SJCRH30 (cell line): ENCODE data around the gene UBR3. TPM values are rescaled to one million over a fixed set of nuclear protein-coding genes. Genes with fewer than 3 reads are reported as not detected.

Experiments
- DNase-seq, 2 experiments: peaks; one replicate each; pipeline ENCODE4 v3.0.0-alpha.2; 2015 to 2020
- H3K27ac ChIP-seq: fragments of 250-450 bp; sonication (Bioruptor Pico); 2 replicates; pipeline ENCODE4 v1.5.1; 2020; ENCODE audit warnings: mild to moderate bottlenecking, moderate library complexity
- H3K27me3 ChIP-seq: fragments of 250-450 bp; sonication (Bioruptor Pico); 2 replicates; pipeline ENCODE4 v1.5.1; 2020; ENCODE audit warnings: mild to moderate bottlenecking, moderate library complexity
- H3K36me3 ChIP-seq: fragments of 250-450 bp; sonication (Bioruptor Pico); 2 replicates; pipeline ENCODE4 v1.5.1; 2020; ENCODE audit warnings: mild to moderate bottlenecking, moderate library complexity
- H3K4me1 ChIP-seq: fragments of 250-450 bp; sonication (Bioruptor Pico); 2 replicates; pipeline ENCODE4 v1.5.1; 2020; ENCODE audit warnings: mild to moderate bottlenecking, moderate library complexity
- H3K4me3 ChIP-seq: fragments of 250-450 bp; sonication (Bioruptor Pico); 2 replicates; pipeline ENCODE4 v1.5.1; 2020; ENCODE audit warnings: mild to moderate bottlenecking, moderate library complexity
- H3K9me3 ChIP-seq: fragments of 250-450 bp; sonication (Bioruptor Pico); replicated peaks from 2 replicates; pipeline ENCODE4 v1.5.1; 2020; ENCODE audit warnings: mild to moderate bottlenecking, moderate library complexity
- total RNA-seq: library from RNA; depleted of rRNA; stranded (reverse); fragments of >200 nt; shearing (Covaris generic); gene quantifications from 2 replicates; pipeline ENCODE4 v1.2.3, GENCODE V29; 2014

Gene UBR3
- total RNA-seq, 1 experiment from 2014 or later = 31.4 TPM

- no peaks in the 10 kb centered on the region for H3K27me3 ChIP-seq
- H3K36me3 ChIP-seq = peaks cover 8% of the 10 kb centered on the region
- H3K4me3 ChIP-seq = no peak overlapping the region
- H3K27ac ChIP-seq = no peak overlapping the region
- no peaks in the 10 kb centered on the region for H3K9me3 ChIP-seq
- DNase-seq = no peak
- no peaks in the 10 kb centered on the region for H3K4me1 ChIP-seq
Observed at GRCh38 chr2:170030040-170030439, 202.8 kb downstream of the UBR3 start.

DNA sequence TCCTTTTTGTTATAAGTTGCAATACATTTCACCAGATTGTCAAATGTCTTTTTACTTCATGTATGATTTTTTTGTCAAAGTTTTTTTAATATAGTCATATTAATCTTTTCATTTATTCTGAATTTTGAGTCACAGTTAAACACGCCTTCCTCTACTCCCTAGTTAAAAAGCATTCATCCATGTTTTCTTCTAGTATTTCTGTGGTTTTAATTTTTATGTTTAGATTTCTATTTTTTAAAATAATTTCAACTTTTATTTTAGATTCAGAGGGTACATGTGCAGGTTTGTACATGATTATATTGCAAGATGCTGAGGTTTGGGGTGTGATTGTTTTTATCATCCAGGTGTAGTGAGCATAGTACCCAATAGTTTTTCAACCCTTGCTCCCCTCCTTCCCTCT, 204.0 kb downstream of the UBR3 start:
- no peaks in the 10 kb centered on the region for H3K27me3 ChIP-seq
- H3K27ac ChIP-seq = no peak overlapping the region
- no peaks in the 10 kb centered on the region for H3K9me3 ChIP-seq
- H3K4me3 ChIP-seq = no peak overlapping the region
- no peaks in the 10 kb centered on the region for H3K4me1 ChIP-seq
- DNase-seq = no peak
- peaks cover 8% of the 10 kb centered on the region for H3K36me3 ChIP-seq

DNA sequence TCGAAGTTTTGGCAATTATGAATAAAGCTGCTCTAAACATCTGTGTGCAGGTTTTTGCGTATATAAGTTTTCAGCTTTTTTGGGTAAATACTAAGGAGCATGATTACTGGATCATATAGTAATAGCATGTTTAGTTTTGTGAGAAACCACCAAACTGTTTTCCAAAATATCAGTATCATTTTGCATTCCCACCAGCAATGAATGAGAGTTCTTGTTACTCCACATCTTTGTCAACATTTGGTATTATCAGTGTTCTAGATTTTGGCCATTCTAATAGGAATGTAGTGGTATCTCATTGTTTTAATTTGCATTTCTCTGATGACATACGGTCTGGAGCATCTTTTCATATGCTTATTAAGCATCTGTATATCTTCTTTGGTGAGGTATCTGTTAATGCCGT, 207.3 kb downstream of the UBR3 start:
- Histone ChIP-seq H3K27ac (no peak overlapping the region), H3K27me3 (no peaks in the 10 kb centered on the region), H3K4me1 (no peaks in the 10 kb centered on the region), H3K9me3 (no peaks in the 10 kb centered on the region), H3K4me3 (no peak overlapping the region), H3K36me3 (peaks cover 6% of the 10 kb centered on the region)
- DNase-seq = no peak

GRCh38 chr2:170038734-170039133, 211.5 kb downstream of the UBR3 start:
- Histone ChIP-seq H3K27me3 (no peaks in the 10 kb centered on the region), H3K4me1 (no peaks in the 10 kb centered on the region), H3K36me3 (0 out of 2 replicates have a peak, but pooled peaks cover 10% of the 10 kb centered on the region), H3K27ac (no peak overlapping the region), H3K9me3 (no peaks in the 10 kb centered on the region), H3K4me3 (no peak overlapping the region)
- DNase-seq = no peak

DNA sequence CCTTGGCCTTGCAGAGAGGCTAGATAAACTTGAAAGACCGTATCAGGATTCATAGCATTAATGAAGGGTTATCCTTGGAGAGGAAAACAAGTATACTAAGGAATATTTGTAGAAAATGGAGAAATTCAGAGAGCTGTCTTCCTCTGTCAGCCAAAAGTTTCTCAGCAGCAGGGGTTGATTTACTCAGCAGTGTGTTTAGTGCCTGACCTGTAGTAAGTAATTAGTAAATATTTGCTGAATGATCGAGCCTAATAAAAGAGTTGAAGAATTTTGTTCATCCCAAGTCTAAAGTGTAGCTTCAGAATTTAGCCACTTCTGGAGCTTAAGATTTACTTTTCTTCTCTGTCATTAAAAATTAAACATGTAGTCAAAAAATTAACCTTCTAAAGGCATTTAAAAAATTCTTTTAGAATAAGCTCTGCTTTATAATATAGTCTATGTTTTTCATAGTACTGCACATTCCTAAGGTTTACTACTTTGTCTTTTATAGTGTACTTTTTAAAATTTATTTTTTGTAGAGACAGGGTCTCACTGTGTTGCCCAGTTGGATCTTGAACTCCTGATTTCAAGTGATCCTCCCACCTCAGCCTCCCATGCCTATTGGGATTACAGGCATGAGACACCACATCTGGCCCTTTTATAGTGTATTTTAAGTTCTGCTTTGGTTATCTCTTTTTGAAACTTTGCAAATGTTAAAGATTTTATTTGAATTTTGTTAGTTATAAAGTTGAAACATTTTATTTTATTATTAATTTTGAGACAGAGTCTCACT, 212.3 kb downstream of the UBR3 start:
- H3K36me3 ChIP-seq = 0 out of 2 replicates have a peak, but pooled peaks cover 10% of the 10 kb centered on the region
- H3K4me3 ChIP-seq = no peak overlapping the region
- no peaks in the 10 kb centered on the region for H3K9me3 ChIP-seq
- H3K27ac ChIP-seq = no peak overlapping the region
- H3K27me3 ChIP-seq = no peaks in the 10 kb centered on the region
- H3K4me1 ChIP-seq = no peaks in the 10 kb centered on the region
- no peak for DNase-seq

DNA sequence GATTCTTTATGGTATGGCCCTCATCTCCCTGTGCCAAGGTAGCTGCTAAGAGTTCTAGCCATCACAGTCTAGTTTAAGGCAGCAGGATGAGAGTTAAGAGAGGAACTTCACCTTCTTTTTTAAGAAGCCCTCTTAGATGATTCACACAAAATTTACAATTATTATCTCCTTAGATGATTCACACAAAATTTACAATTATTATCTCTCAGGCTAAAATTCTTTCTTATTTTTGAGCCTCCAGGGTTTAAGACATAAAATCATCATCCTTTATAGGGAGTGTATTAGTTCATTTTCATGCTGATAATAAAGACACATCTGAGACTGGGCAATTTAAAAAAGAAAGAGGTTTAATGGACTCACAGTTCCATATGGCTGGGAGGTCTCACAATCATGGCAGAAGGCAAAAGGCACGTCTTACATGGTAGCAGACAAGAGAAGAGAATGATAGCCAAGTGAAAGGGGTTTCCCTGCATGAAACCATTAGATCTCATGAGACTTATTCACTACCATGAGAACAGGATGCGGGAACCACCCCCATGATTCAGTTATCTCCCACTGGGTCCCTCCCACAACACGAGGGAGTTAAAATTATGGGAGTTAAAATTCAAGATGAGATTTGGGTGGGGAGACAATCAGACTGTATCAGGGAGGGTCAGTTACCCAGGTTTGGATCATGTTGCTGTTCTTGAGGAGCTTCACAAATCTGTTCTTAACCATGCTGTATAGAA, 217.7 kb downstream of the UBR3 start:
- Histone ChIP-seq H3K4me1 (no peaks in the 10 kb centered on the region), H3K4me3 (no peak overlapping the region), H3K27me3 (no peaks in the 10 kb centered on the region), H3K27ac (no peak overlapping the region), H3K9me3 (no peaks in the 10 kb centered on the region), H3K36me3 (0 out of 2 replicates have a peak, but pooled peaks cover 10% of the 10 kb centered on the region)
- no peak for DNase-seq

DNA sequence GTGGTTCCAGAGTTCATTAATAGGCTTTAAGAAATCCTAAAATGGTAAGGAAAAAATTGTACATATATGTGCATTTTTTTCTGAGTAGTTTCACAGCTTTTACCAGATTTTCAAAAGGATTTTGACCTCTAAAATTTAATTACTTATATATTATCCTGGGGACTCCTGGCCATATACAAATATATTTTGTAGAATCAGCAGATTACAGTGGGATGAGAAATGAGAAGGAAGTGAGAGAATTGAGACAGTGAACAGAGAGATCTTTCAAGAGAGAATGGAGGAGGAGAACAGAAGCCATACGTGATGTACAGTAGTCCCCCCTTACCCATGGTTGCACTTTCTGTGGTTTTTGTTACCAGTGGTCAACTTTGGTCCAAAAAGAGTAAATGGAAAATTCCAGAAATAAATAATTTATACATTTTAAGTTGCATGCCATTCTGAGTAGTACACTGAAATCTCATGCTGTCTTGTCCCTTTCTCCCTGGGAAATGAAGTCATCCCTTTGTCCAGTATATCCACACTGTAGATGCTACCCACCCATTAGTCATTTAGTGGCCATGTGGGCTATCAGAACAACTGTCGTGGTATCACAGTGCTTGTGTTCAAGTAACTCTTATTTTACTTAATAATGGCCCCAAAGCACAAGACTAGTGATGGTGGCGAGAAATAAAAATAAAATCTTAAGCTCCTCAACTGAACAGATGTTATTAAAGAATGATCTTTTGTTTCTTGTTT, 220.2 kb downstream of the UBR3 start:
- Histone ChIP-seq H3K27ac (no peak overlapping the region), H3K27me3 (no peaks in the 10 kb centered on the region)

DNA sequence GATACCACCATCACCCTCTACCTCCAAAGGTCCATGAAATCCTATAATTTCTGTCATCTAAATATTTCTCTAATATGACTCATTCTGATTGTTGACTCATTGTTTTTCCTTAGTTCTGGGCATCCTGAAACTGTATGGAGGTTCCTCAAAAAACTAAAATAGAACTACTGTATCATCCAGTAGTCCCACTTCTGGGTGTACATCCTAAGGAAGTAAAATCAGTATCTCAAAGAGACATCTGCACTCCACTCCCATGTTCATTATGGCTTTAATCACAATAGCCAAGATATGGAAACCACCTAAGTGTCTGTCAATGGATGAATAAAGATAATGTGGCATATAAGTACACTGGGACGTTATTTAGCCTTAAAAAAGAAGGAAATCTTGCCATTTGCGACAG, 224.9 kb downstream of the UBR3 start:
- H3K27me3 ChIP-seq = no peaks in the 10 kb centered on the region
- H3K9me3 ChIP-seq = no peaks in the 10 kb centered on the region
- no peak overlapping the region for H3K27ac ChIP-seq
- no peaks in the 10 kb centered on the region for H3K4me1 ChIP-seq
- no peak for DNase-seq
- no peak overlapping the region for H3K4me3 ChIP-seq
- peaks cover 9% of the 10 kb centered on the region; the same call in 1 of the 2 replicates for H3K36me3 ChIP-seq

More for the DNA sequence above, 220.2 kb downstream of the UBR3 start:
- no peak overlapping the region for H3K4me3 ChIP-seq
- DNase-seq = no peak
- no peaks in the 10 kb centered on the region for H3K4me1 ChIP-seq
- no peaks in the 10 kb centered on the region for H3K9me3 ChIP-seq
- peaks cover 3% of the 10 kb centered on the region; the same call in 1 of the 2 replicates for H3K36me3 ChIP-seq

GRCh38 chr2:170054997-170055396, 227.7 kb downstream of the UBR3 start:
- H3K4me1 ChIP-seq = no peaks in the 10 kb centered on the region
- DNase-seq = no peak
- no peak overlapping the region for H3K4me3 ChIP-seq
- no peaks in the 10 kb centered on the region for H3K27me3 ChIP-seq
- no peaks in the 10 kb centered on the region for H3K9me3 ChIP-seq
- H3K36me3 ChIP-seq = peaks cover 9% of the 10 kb centered on the region; the same call in 1 of the 2 replicates
- no peak overlapping the region for H3K27ac ChIP-seq

DNA sequence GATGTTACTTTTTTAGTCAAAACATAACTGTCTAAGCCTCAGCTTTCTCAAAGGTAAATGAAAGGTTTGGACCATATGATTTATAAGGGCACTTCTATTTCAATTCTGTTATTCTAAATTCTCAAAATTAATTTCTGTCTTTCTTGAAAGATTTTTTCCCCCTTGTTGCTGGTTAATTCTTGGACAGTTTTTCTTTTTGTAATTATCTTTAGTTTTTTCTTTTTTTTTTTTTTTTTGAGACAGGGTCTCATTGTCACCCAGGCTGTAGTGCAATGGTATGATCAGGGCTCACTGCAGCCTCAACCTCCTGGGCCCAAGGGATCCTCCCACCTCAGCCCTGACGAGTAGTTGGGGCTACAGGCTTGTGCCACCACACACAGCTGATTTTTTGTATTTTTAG, 229.6 kb downstream of the UBR3 start:
- no peak for DNase-seq
- Histone ChIP-seq H3K4me1 (no peaks in the 10 kb centered on the region), H3K27ac (no peak overlapping the region), H3K27me3 (no peaks in the 10 kb centered on the region), H3K4me3 (no peak overlapping the region), H3K9me3 (no peaks in the 10 kb centered on the region), H3K36me3 (peaks cover 9% of the 10 kb centered on the region; the same call in 1 of the 2 replicates)

DNA sequence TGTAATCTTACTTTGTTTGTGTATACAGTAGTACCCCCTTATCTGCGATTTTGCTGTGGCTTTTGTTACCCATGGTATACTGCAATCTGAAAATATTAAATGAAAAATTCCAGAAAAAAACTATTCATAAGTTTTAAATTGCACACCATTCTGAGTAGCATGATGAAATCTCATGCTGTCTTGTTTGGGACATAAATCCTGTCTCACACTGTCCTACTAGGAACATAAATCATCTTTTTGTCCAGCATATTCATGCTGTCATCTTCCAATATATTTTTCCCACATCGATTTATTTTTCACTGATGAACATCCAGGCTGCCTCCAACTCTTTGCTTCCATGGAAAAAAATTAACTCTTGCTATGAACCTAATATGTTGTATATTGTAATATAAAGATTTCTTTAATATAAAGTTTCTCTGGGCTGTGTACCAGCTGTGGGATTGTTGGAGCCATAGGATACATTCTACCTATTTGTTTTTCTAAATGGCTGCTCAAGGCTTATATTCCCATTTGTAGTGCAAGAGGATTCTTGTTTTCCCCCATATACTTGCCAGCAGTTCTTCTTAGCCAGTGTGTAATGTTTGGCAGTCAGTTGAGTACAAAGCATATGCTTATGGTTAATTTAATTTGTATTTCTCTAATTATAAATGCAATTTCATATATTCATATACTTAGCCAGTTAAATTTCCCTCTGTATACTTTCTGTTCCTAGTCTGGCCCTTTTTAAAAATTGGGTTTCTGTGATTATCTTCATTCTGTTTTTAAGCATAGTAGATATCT, 236.4 kb downstream of the UBR3 start:
- no peak overlapping the region for H3K4me3 ChIP-seq
- H3K27me3 ChIP-seq = no peaks in the 10 kb centered on the region
- H3K9me3 ChIP-seq = no peaks in the 10 kb centered on the region

DNA sequence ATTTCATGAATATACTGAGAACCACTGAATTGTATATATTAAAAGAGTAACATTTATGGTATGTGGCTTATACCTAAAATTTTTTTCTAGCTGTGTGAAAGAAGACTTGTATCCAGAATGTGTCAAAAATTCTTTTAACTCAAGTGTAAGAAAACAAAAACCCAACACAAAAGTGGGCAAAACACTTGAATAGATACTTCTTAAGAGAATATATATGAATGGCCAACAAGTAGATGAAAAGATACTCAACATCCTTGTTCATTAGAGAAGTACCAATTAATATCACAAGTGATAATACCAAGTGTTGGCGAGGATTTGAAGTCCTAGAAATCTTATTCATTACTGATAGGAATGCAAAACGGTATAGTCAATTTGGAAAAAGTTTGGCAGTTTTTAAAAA, 243.5 kb downstream of the UBR3 start:
- H3K4me3 ChIP-seq = no peak overlapping the region
- H3K27me3 ChIP-seq = no peaks in the 10 kb centered on the region
- peaks cover 16% of the 10 kb centered on the region for H3K36me3 ChIP-seq
- 0 out of 2 replicates have a peak, but pooled peaks cover 5% of the 10 kb centered on the region for H3K9me3 ChIP-seq
- peaks cover 12% of the 10 kb centered on the region for H3K4me1 ChIP-seq
- H3K27ac ChIP-seq = no peak overlapping the region
- DNase-seq = no peak

More for the DNA sequence above, 236.4 kb downstream of the UBR3 start:
- Histone ChIP-seq H3K36me3 (peaks cover 5% of the 10 kb centered on the region), H3K4me1 (no peaks in the 10 kb centered on the region), H3K27ac (no peak overlapping the region)
- DNase-seq = no peak

DNA sequence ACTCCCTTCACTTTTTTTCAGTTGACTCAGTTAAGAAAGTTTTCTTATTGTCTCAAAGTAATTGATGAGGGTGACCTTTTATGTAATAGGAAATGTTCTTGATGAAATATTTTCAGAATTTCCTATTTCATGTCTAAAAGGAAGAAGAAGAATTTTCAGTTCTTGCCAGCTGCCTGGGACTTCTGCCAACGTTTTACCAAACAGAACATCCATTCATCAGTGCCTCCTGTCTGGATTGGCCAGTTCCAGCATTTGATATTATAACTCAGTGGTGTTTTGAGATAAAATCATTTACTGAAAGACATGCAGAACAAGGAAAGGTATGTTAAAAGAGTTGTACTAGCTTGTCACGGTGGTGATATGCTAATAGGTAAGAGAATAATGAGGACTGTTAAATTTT, 246.0 kb downstream of the UBR3 start:
- no peak overlapping the region for H3K27ac ChIP-seq
- H3K9me3 ChIP-seq = 0 out of 2 replicates have a peak, but pooled peaks cover 5% of the 10 kb centered on the region
- H3K4me1 ChIP-seq = peaks cover 12% of the 10 kb centered on the region
- H3K27me3 ChIP-seq = no peaks in the 10 kb centered on the region
- H3K36me3 ChIP-seq = peaks cover 10% of the 10 kb centered on the region
- peak; percentile 59 to 77 for DNase-seq
- no peak overlapping the region for H3K4me3 ChIP-seq

- Histone ChIP-seq H3K27ac (no peak overlapping the region), H3K4me1 (peaks cover 12% of the 10 kb centered on the region), H3K9me3 (no peaks in the 10 kb centered on the region), H3K36me3 (no peaks in the 10 kb centered on the region), H3K27me3 (no peaks in the 10 kb centered on the region), H3K4me3 (no peak overlapping the region)
- no peak for DNase-seq
Observed at GRCh38 chr2:170076189-170076588, 248.9 kb downstream of the UBR3 start.
